ENCODE measurements around the gene STX1B.
"Not testable (repeated sequence)": the region's sequence is repeated elsewhere in the genome, so short reads cannot be mapped to it uniquely, and the experiment has no call there.

DNA sequence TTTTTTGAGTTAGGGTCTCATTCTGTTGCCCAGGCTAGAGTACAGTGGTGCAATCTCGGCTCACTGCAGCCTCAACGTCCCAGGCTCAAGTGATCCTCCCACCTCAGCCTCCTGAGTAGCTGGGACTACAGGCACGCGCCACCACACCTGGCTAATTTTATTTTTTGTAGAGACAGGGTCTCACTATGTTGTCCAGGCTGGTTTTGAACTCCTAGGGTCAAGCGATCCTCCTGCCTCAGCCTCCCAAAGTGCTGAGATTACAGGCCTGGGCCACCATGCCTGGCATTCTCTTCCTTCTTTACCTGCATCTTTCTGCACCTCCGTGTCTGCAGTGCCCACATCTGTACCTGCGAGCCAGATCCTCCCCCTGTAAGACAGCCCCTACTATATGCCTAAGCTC is 1.4 kb upstream of the STX1B start:
- TF ChIP-seq, protein P1, sequence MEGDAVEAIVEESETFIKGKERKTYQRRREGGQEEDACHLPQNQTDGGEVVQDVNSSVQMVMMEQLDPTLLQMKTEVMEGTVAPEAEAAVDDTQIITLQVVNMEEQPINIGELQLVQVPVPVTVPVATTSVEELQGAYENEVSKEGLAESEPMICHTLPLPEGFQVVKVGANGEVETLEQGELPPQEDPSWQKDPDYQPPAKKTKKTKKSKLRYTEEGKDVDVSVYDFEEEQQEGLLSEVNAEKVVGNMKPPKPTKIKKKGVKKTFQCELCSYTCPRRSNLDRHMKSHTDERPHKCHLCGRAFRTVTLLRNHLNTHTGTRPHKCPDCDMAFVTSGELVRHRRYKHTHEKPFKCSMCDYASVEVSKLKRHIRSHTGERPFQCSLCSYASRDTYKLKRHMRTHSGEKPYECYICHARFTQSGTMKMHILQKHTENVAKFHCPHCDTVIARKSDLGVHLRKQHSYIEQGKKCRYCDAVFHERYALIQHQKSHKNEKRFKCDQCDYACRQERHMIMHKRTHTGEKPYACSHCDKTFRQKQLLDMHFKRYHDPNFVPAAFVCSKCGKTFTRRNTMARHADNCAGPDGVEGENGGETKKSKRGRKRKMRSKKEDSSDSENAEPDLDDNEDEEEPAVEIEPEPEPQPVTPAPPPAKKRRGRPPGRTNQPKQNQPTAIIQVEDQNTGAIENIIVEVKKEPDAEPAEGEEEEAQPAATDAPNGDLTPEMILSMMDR (IDR thresholded peaks at IDR 0.05; ENCODE audit: low read depth, low read length, missing input control) = not testable (repeated sequence)
- TF ChIP-seq RAD21 (IDR thresholded peaks at IDR 0.05); TAF1 (conservative IDR thresholded peaks at IDR 0.05); YY1 (IDR thresholded peaks at IDR 0.05); JUND (IDR thresholded peaks at IDR 0.05); NR2F2 (IDR thresholded peaks at IDR 0.05); SP1 (IDR thresholded peaks at IDR 0.05); EGR1 (IDR thresholded peaks at IDR 0.05; ENCODE audit: low read depth in 2 of 2); RXRA (IDR thresholded peaks at IDR 0.05); GABPA (IDR thresholded peaks at IDR 0.05 in 1 of 2, conservative IDR thresholded peaks at IDR 0.05 in 1 of 2): not testable (repeated sequence)
- TF ChIP-seq, protein P2, sequence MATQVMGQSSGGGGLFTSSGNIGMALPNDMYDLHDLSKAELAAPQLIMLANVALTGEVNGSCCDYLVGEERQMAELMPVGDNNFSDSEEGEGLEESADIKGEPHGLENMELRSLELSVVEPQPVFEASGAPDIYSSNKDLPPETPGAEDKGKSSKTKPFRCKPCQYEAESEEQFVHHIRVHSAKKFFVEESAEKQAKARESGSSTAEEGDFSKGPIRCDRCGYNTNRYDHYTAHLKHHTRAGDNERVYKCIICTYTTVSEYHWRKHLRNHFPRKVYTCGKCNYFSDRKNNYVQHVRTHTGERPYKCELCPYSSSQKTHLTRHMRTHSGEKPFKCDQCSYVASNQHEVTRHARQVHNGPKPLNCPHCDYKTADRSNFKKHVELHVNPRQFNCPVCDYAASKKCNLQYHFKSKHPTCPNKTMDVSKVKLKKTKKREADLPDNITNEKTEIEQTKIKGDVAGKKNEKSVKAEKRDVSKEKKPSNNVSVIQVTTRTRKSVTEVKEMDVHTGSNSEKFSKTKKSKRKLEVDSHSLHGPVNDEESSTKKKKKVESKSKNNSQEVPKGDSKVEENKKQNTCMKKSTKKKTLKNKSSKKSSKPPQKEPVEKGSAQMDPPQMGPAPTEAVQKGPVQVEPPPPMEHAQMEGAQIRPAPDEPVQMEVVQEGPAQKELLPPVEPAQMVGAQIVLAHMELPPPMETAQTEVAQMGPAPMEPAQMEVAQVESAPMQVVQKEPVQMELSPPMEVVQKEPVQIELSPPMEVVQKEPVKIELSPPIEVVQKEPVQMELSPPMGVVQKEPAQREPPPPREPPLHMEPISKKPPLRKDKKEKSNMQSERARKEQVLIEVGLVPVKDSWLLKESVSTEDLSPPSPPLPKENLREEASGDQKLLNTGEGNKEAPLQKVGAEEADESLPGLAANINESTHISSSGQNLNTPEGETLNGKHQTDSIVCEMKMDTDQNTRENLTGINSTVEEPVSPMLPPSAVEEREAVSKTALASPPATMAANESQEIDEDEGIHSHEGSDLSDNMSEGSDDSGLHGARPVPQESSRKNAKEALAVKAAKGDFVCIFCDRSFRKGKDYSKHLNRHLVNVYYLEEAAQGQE (IDR thresholded peaks at IDR 0.05) = not testable (repeated sequence)
- TF ChIP-seq, protein P3, sequence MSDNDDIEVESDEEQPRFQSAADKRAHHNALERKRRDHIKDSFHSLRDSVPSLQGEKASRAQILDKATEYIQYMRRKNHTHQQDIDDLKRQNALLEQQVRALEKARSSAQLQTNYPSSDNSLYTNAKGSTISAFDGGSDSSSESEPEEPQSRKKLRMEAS (IDR thresholded peaks at IDR 0.05) = not testable (repeated sequence)
- TF ChIP-seq, protein P4, sequence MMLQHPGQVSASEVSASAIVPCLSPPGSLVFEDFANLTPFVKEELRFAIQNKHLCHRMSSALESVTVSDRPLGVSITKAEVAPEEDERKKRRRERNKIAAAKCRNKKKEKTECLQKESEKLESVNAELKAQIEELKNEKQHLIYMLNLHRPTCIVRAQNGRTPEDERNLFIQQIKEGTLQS (IDR thresholded peaks at IDR 0.05) = not testable (repeated sequence)
